Gastroesophageal sphincter (tissue), 4 donors: ENCODE data around the gene CA6. TPM values are rescaled to one million over a fixed set of nuclear protein-coding genes. Genes with fewer than 3 reads are reported as not detected.

Source experiments
- ATAC-seq: fragments of 150-250 bp; one replicate; pipeline ENCODE4 v1.9.1; 2016; ENCODE audit warnings: mild to moderate bottlenecking, moderate library complexity
- H3K27ac ChIP-seq, 4 donors: fragments of 200-600 bp; sonication (generic) in 3 of 4; 1 replicate in 3 of 4; 2 replicates in 1 of 4; pipeline ENCODE4 v1.5.1; 2016 to 2019
- H3K27me3 ChIP-seq: fragments of 200-600 bp; sonication (generic); one replicate; pipeline ENCODE4 v1.5.1; 2019
- H3K36me3 ChIP-seq, 2 donors: fragments of 200-600 bp; sonication (generic); one replicate each; pipeline ENCODE4 v1.5.1; 2019; ENCODE audit warnings: control low read depth in 1 of 2
- H3K4me1 ChIP-seq, 3 donors: fragments of 200-600 bp; sonication (generic); 1 replicate in 2 of 3; 2 replicates in 1 of 3; pipeline ENCODE4 v1.5.1; 2016 to 2019; ENCODE audit warnings: control low read depth in 2 of 3
- H3K4me3 ChIP-seq, 2 donors: fragments of 200-600 bp; sonication (generic); one replicate each; pipeline ENCODE4 v1.5.1; 2019; ENCODE audit warnings: mild to moderate bottlenecking in 1 of 2, moderate library complexity in 1 of 2
- H3K9me3 ChIP-seq, 3 donors: fragments of 200-600 bp; sonication (generic); one replicate each; pipeline ENCODE4 v1.5.1; 2017 to 2019; ENCODE audit warnings: control low read depth in 2 of 3
- CTCF ChIP-seq, 4 experiments: fragments of 200-600 bp in 2 of 4; fragments of 450-650 bp in 2 of 4; sonication (generic) in 1 of 4; IDR thresholded peaks; one replicate each; pipeline ENCODE4 v1.5.1; 2017 to 2019; ENCODE audit warnings: antibody characterized with exemption in 4 of 4, mild to moderate bottlenecking in 2 of 4, moderate library complexity in 2 of 4
- EP300 ChIP-seq: sonication (generic); formaldehyde crosslinking; IDR thresholded peaks from one replicate; pipeline ENCODE4 v1.6.1; 2017; ENCODE audit warnings: antibody characterized with exemption, mild to moderate bottlenecking
- POLR2A ChIP-seq, 2 donors: fragments of 450-650 bp; IDR thresholded peaks; one replicate each; pipeline ENCODE4 v1.6.1; 2017; ENCODE audit warnings: antibody characterized with exemption in 2 of 2, mild to moderate bottlenecking in 2 of 2, moderate library complexity in 1 of 2
- POLR2AphosphoS5 ChIP-seq: sonication (generic); formaldehyde crosslinking; IDR thresholded peaks from one replicate; pipeline ENCODE4 v1.6.1; 2017; ENCODE audit warnings: antibody characterized with exemption
- WGBS, 2 donors: methylation state at CpG; one replicate each; pipeline ENCODE4 v1.1.5; 2018; ENCODE audit warnings: low coverage in 1 of 2; 5-methylcytosine and 5-hydroxymethylcytosine counted together
- total RNA-seq, 4 donors: library from RNA; depleted of rRNA; stranded (reverse); fragments of >200 nt; gene quantifications; one replicate each; pipeline ENCODE4 v1.1.0, GENCODE V29; 2016

CA6 gene
- total RNA-seq, 4 donors from 2014 or later, result not detected

- Histone ChIP-seq H3K36me3 (no peaks in the 10 kb centered on the region), H3K4me3 (no peak overlapping the region), H3K27me3 (no peaks in the 10 kb centered on the region), H3K27ac (no peak overlapping the region), H3K9me3 (no peaks in the 10 kb centered on the region), H3K4me1 (no peaks in the 10 kb centered on the region)
- 90 to 100% methylated on average over 1 to 7 of the region's 7 CpGs for WGBS, 2 donors
- ATAC-seq, result no peak
- no peak for TF ChIP-seq EP300
- no peak for TF ChIP-seq POLR2A (IDR thresholded peaks at IDR 0.05)
- TF ChIP-seq CTCF (IDR thresholded peaks at IDR 0.05), result no peak
- no peak for TF ChIP-seq POLR2AphosphoS5
Measured at GRCh38 chr1:8969937-8970336, 24.3 kb downstream of the CA6 start.

GRCh38 chr1:8970870-8971337, 25.2 kb downstream of the CA6 start:
- no peaks in the 10 kb centered on the region for H3K36me3 ChIP-seq
- no peaks in the 10 kb centered on the region for H3K4me1 ChIP-seq
- no peaks in the 10 kb centered on the region for H3K9me3 ChIP-seq
- no peak overlapping the region for H3K27ac ChIP-seq
- TF ChIP-seq POLR2A (IDR thresholded peaks at IDR 0.05), result no peak
- no peak for TF ChIP-seq CTCF (IDR thresholded peaks at IDR 0.05)
- no peak for TF ChIP-seq POLR2AphosphoS5
- no peak for TF ChIP-seq EP300
- ATAC-seq, result no peak
- no peak overlapping the region for H3K4me3 ChIP-seq
- WGBS, 2 donors, result 77% methylated on average over 6 of the region's 9 CpGs; no CpG with 5 or more reads in 1 of the 2 donors
- no peaks in the 10 kb centered on the region for H3K27me3 ChIP-seq

GRCh38 chr1:8974551-8974950, 28.9 kb downstream of the CA6 start:
- Histone ChIP-seq H3K4me1 (no peaks in the 10 kb centered on the region), H3K9me3 (no peaks in the 10 kb centered on the region), H3K27ac (no peak overlapping the region), H3K4me3 (no peak overlapping the region), H3K36me3 (no peaks in the 10 kb centered on the region), H3K27me3 (no peaks in the 10 kb centered on the region)
- TF ChIP-seq EP300 (no peak), POLR2AphosphoS5 (no peak), CTCF (IDR thresholded peaks at IDR 0.05) (no peak), POLR2A (IDR thresholded peaks at IDR 0.05) (no peak)
- no peak for ATAC-seq
- 72 to 81% methylated on average over 7 of the region's 7 CpGs for WGBS, 2 donors

- no peaks in the 10 kb centered on the region for H3K27me3 ChIP-seq
- no peaks in the 10 kb centered on the region for H3K4me1 ChIP-seq
- no peaks in the 10 kb centered on the region for H3K36me3 ChIP-seq
- peaks cover 0 to 4% (median 0%) of the 10 kb centered on the region in 3 donors for H3K9me3 ChIP-seq
- 90% methylated on average over 5 of the region's 5 CpGs; no CpG with 5 or more reads in 1 of the 2 donors for WGBS, 2 donors
- no peak overlapping the region for H3K27ac ChIP-seq
- no peak for ATAC-seq
- no peak overlapping the region for H3K4me3 ChIP-seq
- TF ChIP-seq CTCF (IDR thresholded peaks at IDR 0.05) (no peak), POLR2AphosphoS5 (no peak), EP300 (no peak), POLR2A (IDR thresholded peaks at IDR 0.05) (no peak)
Measured at GRCh38 chr1:8976338-8976737, 30.7 kb downstream of the CA6 start.

- WGBS, 2 donors, result 73 to 88% methylated on average over 6 to 14 of the region's 20 CpGs
- TF ChIP-seq POLR2A (IDR thresholded peaks at IDR 0.05) (no peak), CTCF (IDR thresholded peaks at IDR 0.05) (no peak), POLR2AphosphoS5 (no peak), EP300 (no peak)
- no peaks in the 10 kb centered on the region for H3K4me1 ChIP-seq
- H3K27me3 ChIP-seq, result no peaks in the 10 kb centered on the region
- no peak for ATAC-seq
- no peak overlapping the region for H3K27ac ChIP-seq
- no peaks in the 10 kb centered on the region for H3K36me3 ChIP-seq
- H3K9me3 ChIP-seq, result peaks cover 0 to 4% (median 0%) of the 10 kb centered on the region in 3 donors
- H3K4me3 ChIP-seq, result no peak overlapping the region
Measured at GRCh38 chr1:8976896-8977450, 31.3 kb downstream of the CA6 start.
